Panc1 (cell line): ENCODE measurements around the gene DELE1.

Source experiments
- POLR2AphosphoS5 ChIP-seq: IDR thresholded peaks from 2 replicates; pipeline ENCODE4 v1.6.1; 2012; ENCODE audit warnings: mild to moderate bottlenecking, low read depth, low read length, moderate library complexity
- TCF7L2 ChIP-seq: IDR thresholded peaks from 2 replicates; pipeline ENCODE4 v1.6.1; 2011; ENCODE audit warnings: mild to moderate bottlenecking, low read depth, low read length, inconsistent platforms
- TF ChIP-seq, protein P1 (sequence below): fragments of 450-650 bp; IDR thresholded peaks from 2 replicates; pipeline ENCODE4 v1.5.1; 2017; ENCODE audit warnings: mild to moderate bottlenecking
- TF ChIP-seq, protein P2 (sequence below), 2 experiments: IDR thresholded peaks; 2 replicates each; pipeline ENCODE4 v1.6.1; 2011 to 2012; ENCODE audit warnings: low read depth in 2 of 2, control low read depth in 1 of 2, low read length in 1 of 2, mild to moderate bottlenecking in 1 of 2, moderate library complexity in 1 of 2; ENCODE audit not compliant: insufficient read depth in 1 of 2

DNA sequence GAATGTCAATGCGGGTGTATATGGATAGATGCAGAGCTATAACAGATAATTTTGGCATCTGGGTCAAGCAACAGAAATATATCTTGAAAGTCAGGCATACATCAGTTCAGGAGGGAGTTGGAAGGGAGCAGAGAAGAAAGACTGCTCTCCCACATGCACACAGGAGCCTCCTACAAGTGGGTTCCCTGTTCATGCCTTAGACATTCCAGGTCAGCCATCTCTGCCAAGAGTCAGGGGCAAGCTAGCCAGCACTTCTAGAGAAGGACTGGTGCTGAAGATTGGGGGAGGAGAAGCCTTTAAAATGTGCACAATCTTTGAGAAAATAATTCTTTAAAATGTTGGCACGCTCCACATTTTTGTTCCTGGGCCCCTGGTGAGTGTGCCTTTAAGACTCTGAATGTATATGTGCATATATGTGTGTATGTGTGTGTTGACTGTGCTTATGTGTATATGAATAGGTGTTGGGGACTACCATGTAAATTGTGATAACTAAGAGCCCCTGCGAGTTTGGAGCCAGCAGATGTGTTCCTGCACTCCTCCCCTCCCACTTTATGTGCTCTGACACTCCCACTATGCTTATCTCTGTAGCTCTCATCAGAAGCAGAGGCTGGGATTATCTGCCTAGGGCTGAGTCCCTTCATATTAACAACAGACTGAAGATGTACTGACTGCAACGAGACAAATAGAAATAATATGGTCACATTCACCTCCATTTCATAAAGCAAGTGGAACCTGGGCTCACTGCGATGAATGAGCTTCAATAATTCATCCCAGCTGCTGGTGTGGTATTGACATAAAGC, 21.5 kb upstream of the DELE1 start:
- TF ChIP-seq, protein P1, sequence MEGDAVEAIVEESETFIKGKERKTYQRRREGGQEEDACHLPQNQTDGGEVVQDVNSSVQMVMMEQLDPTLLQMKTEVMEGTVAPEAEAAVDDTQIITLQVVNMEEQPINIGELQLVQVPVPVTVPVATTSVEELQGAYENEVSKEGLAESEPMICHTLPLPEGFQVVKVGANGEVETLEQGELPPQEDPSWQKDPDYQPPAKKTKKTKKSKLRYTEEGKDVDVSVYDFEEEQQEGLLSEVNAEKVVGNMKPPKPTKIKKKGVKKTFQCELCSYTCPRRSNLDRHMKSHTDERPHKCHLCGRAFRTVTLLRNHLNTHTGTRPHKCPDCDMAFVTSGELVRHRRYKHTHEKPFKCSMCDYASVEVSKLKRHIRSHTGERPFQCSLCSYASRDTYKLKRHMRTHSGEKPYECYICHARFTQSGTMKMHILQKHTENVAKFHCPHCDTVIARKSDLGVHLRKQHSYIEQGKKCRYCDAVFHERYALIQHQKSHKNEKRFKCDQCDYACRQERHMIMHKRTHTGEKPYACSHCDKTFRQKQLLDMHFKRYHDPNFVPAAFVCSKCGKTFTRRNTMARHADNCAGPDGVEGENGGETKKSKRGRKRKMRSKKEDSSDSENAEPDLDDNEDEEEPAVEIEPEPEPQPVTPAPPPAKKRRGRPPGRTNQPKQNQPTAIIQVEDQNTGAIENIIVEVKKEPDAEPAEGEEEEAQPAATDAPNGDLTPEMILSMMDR, result no peak
- TF ChIP-seq POLR2AphosphoS5 (no peak), TCF7L2 (no peak)
- TF ChIP-seq, protein P2, sequence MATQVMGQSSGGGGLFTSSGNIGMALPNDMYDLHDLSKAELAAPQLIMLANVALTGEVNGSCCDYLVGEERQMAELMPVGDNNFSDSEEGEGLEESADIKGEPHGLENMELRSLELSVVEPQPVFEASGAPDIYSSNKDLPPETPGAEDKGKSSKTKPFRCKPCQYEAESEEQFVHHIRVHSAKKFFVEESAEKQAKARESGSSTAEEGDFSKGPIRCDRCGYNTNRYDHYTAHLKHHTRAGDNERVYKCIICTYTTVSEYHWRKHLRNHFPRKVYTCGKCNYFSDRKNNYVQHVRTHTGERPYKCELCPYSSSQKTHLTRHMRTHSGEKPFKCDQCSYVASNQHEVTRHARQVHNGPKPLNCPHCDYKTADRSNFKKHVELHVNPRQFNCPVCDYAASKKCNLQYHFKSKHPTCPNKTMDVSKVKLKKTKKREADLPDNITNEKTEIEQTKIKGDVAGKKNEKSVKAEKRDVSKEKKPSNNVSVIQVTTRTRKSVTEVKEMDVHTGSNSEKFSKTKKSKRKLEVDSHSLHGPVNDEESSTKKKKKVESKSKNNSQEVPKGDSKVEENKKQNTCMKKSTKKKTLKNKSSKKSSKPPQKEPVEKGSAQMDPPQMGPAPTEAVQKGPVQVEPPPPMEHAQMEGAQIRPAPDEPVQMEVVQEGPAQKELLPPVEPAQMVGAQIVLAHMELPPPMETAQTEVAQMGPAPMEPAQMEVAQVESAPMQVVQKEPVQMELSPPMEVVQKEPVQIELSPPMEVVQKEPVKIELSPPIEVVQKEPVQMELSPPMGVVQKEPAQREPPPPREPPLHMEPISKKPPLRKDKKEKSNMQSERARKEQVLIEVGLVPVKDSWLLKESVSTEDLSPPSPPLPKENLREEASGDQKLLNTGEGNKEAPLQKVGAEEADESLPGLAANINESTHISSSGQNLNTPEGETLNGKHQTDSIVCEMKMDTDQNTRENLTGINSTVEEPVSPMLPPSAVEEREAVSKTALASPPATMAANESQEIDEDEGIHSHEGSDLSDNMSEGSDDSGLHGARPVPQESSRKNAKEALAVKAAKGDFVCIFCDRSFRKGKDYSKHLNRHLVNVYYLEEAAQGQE (IDR thresholded peaks at IDR 0.05; ENCODE audit: insufficient read depth in 1 of 2, low read depth in 2 of 2, low read length in 1 of 2), result no peak
